IPS-11a (cell line): Measurements from ENCODE around the gene MPP3.
"Not testable (repeated sequence)": the region's sequence is repeated elsewhere in the genome, so short reads cannot be mapped to it uniquely, and the experiment has no call there.

ENCODE experiments used
- H3K4me3 ChIP-seq: one replicate; pipeline ENCODE4 v1.5.1; 2013; ENCODE audit warnings: low read depth, low read length, control low read depth

Gene MPP3

GRCh38 chr17:43810226-43810715 lies 22.7 kb downstream of the MPP3 start:
- H3K4me3 ChIP-seq: no peak overlapping the region

- no peak overlapping the region for H3K4me3 ChIP-seq
These were observed 23.8 kb downstream of the MPP3 start for GRCh38 chr17:43809121-43809520.

GRCh38 chr17:43808076-43808475 lies 24.9 kb downstream of the MPP3 start:
- no peak overlapping the region for H3K4me3 ChIP-seq

- no peak overlapping the region for H3K4me3 ChIP-seq
These were observed 27.8 kb downstream of the MPP3 start for GRCh38 chr17:43805117-43805516.

- H3K4me3 ChIP-seq: no peak overlapping the region
These were observed 29.2 kb downstream of the MPP3 start for GRCh38 chr17:43803758-43804157.

- H3K4me3 ChIP-seq: no peak overlapping the region
These were observed 31.1 kb downstream of the MPP3 start for GRCh38 chr17:43801844-43802243.

GRCh38 chr17:43800736-43801135 lies 32.2 kb downstream of the MPP3 start:
- H3K4me3 ChIP-seq: no peak overlapping the region

- H3K4me3 ChIP-seq: no peak overlapping the region
These were observed 33.9 kb downstream of the MPP3 start for GRCh38 chr17:43799047-43799446.

- H3K4me3 ChIP-seq: not testable (repeated sequence)
These were observed 34.9 kb downstream of the MPP3 start for GRCh38 chr17:43798024-43798423.

- H3K4me3 ChIP-seq: not testable (repeated sequence)
These were observed 40.3 kb downstream of the MPP3 start for GRCh38 chr17:43792668-43793067.

GRCh38 chr17:43791589-43791988 lies 41.4 kb downstream of the MPP3 start:
- no peak overlapping the region for H3K4me3 ChIP-seq

- no peak overlapping the region for H3K4me3 ChIP-seq
These were observed 42.5 kb downstream of the MPP3 start for GRCh38 chr17:43790311-43790940.

GRCh38 chr17:43789482-43789881 lies 43.5 kb downstream of the MPP3 start:
- H3K4me3 ChIP-seq: no peak overlapping the region

GRCh38 chr17:43788540-43788939 lies 44.4 kb downstream of the MPP3 start:
- H3K4me3 ChIP-seq: no peak overlapping the region

GRCh38 chr17:43787728-43788127 lies 45.2 kb downstream of the MPP3 start:
- no peak overlapping the region for H3K4me3 ChIP-seq

- H3K4me3 ChIP-seq: no peak overlapping the region
These were observed 48.3 kb downstream of the MPP3 start for GRCh38 chr17:43784628-43785101.

- H3K4me3 ChIP-seq: no peak overlapping the region
These were observed 48.9 kb downstream of the MPP3 start for GRCh38 chr17:43784068-43784467.

- no peak overlapping the region for H3K4me3 ChIP-seq
These were observed 49.8 kb downstream of the MPP3 start for GRCh38 chr17:43782913-43783680.

GRCh38 chr17:43780135-43780534 lies 52.8 kb downstream of the MPP3 start, which contains the start of gene CFAP97D1:
CFAP97D1 (plus strand) TSS chr17:43780435; CDS start chr17:43780463, 28 bp downstream.
- H3K4me3 ChIP-seq: peak within 1 kb of the TSS; percentile 78

- peak overlapping the region; percentile 78 for H3K4me3 ChIP-seq
These were observed 53.5 kb downstream of the MPP3 start for GRCh38 chr17:43779145-43780125.
